ENCODE measurements around the gene GALNT18.

DNA sequence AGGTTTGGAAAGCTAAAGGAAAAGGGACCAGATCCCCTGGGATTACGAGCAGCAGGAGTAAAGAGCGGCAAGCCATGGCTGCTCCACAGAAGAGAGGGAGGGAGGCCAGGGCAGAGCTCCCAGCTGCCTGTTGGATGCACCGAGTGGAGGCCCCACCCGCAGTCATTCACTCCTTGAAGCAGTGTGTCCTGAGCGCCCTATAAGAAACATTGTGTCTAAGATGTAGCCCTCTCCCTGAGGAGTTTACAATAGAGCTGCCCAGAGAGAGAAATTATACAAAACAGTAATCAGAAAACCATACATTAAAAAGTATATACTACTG lies 214.1 kb downstream of the GALNT18 start:
- TF ChIP-seq, protein P1, sequence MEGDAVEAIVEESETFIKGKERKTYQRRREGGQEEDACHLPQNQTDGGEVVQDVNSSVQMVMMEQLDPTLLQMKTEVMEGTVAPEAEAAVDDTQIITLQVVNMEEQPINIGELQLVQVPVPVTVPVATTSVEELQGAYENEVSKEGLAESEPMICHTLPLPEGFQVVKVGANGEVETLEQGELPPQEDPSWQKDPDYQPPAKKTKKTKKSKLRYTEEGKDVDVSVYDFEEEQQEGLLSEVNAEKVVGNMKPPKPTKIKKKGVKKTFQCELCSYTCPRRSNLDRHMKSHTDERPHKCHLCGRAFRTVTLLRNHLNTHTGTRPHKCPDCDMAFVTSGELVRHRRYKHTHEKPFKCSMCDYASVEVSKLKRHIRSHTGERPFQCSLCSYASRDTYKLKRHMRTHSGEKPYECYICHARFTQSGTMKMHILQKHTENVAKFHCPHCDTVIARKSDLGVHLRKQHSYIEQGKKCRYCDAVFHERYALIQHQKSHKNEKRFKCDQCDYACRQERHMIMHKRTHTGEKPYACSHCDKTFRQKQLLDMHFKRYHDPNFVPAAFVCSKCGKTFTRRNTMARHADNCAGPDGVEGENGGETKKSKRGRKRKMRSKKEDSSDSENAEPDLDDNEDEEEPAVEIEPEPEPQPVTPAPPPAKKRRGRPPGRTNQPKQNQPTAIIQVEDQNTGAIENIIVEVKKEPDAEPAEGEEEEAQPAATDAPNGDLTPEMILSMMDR (conservative IDR thresholded peaks at IDR 0.05; ENCODE audit: low read depth, low read length) = no peak
- TF ChIP-seq RFX5 (IDR thresholded peaks at IDR 0.05; ENCODE audit: low read depth, low read length) (no peak), MXI1 (IDR thresholded peaks at IDR 0.05; ENCODE audit: borderline replicate concordance, low read depth, low read length) (no peak)

Data from IMR-90 (cell line).